Nephron progenitor cell (in vitro differentiated cells): ENCODE results near the gene TXNDC5.
"Not testable (repeated sequence)": the region's sequence is repeated elsewhere in the genome, so short reads cannot be mapped to it uniquely, and the experiment has no call there.

Source experiments
- DNase-seq: peaks from one replicate; pipeline ENCODE4 v3.0.0; 2021
- H3K27ac Mint-ChIP-seq: 2 replicates; pipeline ENCODE4 v1.8.0; 2021; ENCODE audit warnings: mild to moderate bottlenecking, moderate library complexity, mixed read lengths
- H3K27me3 Mint-ChIP-seq: 2 replicates; pipeline ENCODE4 v1.8.0; 2021; ENCODE audit warnings: mild to moderate bottlenecking, low read depth, mixed read lengths; ENCODE audit not compliant: poor library complexity
- H3K36me3 Mint-ChIP-seq: 2 replicates; pipeline ENCODE4 v1.8.0; 2021; ENCODE audit warnings: low read depth, mixed read lengths
- H3K4me1 Mint-ChIP-seq: 2 replicates; pipeline ENCODE4 v1.8.0; 2021; ENCODE audit warnings: mixed read lengths
- H3K4me3 Mint-ChIP-seq: 2 replicates; pipeline ENCODE4 v1.8.0; 2021; ENCODE audit warnings: mild to moderate bottlenecking, moderate library complexity, mixed read lengths
- H3K9me3 Mint-ChIP-seq: 2 replicates; pipeline ENCODE4 v1.8.0; 2021; ENCODE audit warnings: mild to moderate bottlenecking, moderate library complexity, mixed read lengths
- TF ChIP-seq, protein P1 (sequence below): fragments of 200-600 bp; sonication (generic); IDR thresholded peaks from 2 replicates; pipeline ENCODE4 v1.5.0; 2021; ENCODE audit warnings: antibody characterized with exemption

The TXNDC5 gene

DNA sequence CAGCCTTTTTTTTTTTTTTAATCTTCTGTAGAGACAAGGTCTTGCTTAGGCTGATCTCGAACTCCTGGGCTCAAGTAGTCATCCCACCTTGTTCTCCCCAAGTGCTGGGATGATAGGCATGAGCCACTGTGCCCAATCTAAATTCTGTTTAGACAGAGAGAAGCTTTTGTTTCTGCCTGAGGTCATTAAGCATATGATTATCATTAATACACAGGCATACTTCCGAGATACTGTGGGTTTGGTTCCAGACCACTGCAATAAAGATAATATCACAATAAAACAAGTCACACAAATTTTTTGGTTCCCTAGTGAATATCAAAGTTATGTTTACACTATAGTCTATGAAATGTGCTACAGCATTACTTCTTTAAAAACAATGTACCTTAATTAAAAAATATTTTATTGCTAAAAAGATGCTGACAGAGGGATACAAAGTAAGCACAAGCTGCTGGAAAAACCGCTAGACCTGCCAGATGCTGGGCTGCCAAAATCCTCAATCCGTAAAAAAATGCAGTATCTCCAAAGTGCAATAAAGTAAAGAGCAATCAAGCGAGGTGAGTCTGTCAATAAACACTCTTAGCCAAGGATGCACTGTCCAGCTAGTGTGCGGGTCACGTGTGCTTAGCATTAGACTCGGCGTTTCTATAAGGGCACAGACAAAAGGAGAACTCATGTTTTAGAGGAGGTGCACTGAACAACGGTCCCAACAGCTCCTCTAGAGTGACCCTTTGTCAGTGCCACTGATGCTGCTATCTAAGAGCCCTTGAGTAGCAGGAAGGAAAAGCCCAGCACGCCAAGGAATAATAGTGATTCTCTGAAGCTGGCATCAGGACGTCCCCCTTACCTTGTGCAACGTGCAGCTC is 16.1 kb downstream of the TXNDC5 start:
- no peak overlapping the region for H3K4me3 Mint-ChIP-seq
- no peaks in the 10 kb centered on the region for H3K4me1 Mint-ChIP-seq
- H3K36me3 Mint-ChIP-seq, result peaks cover 87% of the 10 kb centered on the region
- H3K27ac Mint-ChIP-seq, result no peak overlapping the region
- peaks cover 4% of the 10 kb centered on the region for H3K9me3 Mint-ChIP-seq
- TF ChIP-seq, protein P1, sequence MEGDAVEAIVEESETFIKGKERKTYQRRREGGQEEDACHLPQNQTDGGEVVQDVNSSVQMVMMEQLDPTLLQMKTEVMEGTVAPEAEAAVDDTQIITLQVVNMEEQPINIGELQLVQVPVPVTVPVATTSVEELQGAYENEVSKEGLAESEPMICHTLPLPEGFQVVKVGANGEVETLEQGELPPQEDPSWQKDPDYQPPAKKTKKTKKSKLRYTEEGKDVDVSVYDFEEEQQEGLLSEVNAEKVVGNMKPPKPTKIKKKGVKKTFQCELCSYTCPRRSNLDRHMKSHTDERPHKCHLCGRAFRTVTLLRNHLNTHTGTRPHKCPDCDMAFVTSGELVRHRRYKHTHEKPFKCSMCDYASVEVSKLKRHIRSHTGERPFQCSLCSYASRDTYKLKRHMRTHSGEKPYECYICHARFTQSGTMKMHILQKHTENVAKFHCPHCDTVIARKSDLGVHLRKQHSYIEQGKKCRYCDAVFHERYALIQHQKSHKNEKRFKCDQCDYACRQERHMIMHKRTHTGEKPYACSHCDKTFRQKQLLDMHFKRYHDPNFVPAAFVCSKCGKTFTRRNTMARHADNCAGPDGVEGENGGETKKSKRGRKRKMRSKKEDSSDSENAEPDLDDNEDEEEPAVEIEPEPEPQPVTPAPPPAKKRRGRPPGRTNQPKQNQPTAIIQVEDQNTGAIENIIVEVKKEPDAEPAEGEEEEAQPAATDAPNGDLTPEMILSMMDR, result no peak
- H3K27me3 Mint-ChIP-seq, result no peaks in the 10 kb centered on the region
- no peak for DNase-seq

DNA sequence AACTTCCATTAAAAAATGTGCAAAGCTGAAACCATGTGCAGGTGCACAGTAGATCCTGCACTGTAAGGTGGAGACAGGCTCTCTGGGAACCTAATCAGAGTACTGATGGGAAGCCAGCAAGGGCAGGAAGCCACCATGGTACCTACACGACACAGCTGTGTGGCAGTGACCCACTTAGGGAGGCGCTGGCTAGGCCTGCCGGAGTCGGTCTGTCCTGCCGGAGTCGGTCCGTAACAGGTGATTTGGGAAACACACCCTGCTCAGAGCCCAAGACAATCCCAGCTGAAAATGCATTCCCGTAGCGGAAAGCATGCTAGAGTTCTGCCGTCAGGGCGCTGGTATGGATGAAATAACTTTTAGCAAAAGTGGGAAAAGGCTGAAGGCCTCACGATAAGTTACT is 17.2 kb downstream of the TXNDC5 start:
- Mint-ChIP-seq H3K36me3 (peaks cover 89% of the 10 kb centered on the region), H3K9me3 (peaks cover 4% of the 10 kb centered on the region), H3K27me3 (no peaks in the 10 kb centered on the region), H3K4me3 (no peak overlapping the region), H3K27ac (no peak overlapping the region), H3K4me1 (no peaks in the 10 kb centered on the region)
- DNase-seq, result no peak
- TF ChIP-seq, protein P1, result no peak

DNA sequence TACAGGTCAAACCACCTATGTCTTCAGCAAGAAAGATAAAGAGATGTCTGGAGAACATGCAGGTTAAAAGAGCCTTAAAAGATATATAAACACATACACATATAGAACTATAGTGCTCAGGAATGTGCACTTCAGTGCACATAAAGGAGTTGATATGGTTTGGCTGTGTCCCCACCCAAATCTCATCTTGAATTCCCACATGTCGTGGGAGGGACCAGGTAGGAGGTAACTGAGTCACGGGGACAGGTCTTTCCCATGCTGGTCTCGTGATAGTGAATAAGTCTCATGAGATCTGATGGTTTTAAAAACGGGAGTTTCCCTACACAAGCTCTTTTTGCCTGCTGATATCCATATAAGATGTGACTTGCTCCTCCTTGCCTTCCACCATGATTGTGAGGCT is 18.2 kb downstream of the TXNDC5 start:
- not testable (repeated sequence) for H3K4me1 Mint-ChIP-seq, H3K4me3 Mint-ChIP-seq, H3K27ac Mint-ChIP-seq, DNase-seq, H3K27me3 Mint-ChIP-seq, H3K9me3 Mint-ChIP-seq
- H3K36me3 Mint-ChIP-seq, result peaks cover 87% of the 10 kb centered on the region

DNA sequence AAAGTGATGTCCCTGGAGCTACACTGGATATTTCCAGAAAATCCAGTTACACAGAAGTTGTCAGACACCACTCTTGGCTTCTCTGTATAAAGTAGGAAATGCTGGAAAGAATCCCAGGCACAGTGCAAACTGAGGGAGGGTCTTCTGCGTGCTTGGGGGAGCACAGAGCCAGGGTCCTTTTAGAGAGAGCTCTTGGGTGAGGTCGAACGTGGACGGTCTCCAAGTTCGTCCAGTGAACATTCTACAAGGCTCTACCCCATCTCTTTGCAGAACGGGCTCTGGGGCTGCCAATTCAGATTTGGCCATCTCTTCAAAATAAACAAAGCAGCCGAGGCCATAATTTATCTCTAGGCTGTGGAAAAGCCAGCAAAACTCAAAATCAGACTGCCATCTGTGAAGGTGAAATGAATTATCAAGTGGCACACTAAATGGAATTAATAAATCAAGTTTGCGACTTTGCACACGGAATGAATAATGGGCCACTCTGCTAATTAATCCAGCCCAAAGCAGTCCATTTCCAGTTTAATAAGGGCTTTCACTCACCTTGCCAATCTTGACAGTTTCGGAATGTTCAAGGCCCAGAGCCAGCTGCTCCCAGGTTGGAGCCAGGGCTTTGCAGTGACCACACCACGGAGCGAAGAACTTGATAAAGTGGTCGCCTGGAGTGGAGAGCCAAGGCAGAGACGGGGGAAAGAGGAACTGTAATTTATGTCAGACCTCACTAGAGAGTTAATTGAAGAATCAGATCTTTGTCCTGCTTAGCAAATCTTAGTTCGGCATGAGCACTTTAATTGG is 19.3 kb downstream of the TXNDC5 start:
- Mint-ChIP-seq H3K4me1 (no peaks in the 10 kb centered on the region), H3K36me3 (peaks cover 91% of the 10 kb centered on the region), H3K4me3 (no peak overlapping the region), H3K27me3 (peaks cover 3% of the 10 kb centered on the region), H3K9me3 (peaks cover 4% of the 10 kb centered on the region), H3K27ac (no peak overlapping the region)
- DNase-seq, result no peak
- TF ChIP-seq, protein P1, result no peak

DNA sequence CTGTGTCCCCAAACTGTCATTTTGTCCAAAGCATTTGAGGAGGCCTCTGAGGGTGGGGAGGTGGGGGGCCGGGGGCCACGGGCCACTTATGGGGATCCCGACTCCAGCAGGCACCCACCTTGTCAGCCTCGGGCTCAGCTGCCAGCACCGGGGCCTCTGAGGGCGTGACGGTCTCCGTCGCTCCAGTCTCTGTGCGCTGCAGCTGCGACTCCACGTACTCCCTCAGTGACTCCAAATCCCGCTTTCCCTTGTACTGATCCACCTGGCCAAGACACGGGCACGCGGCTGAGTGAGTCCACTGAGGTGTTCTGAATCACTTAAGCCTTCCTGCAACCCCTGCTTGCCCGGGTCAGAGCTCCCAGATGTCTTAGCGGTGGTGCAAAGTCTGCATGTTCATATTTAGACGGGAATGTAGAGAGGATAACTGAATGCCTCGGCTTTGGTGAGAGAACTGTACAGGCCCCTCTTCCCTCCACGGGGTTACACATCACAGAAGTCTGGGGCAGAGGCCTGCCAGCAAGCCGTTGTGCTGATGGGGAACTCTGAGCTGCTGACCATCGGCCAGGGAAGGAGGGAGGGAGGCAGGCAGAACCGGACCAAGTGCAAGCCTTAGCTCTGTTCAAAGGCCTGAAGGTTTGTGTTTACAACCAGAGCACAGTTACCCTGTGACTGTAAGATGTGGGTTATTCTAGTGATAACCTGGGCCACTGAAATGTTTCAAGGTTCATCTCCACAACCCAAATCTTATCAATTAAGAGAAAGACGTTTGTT is 21.8 kb downstream of the TXNDC5 start:
- Mint-ChIP-seq H3K9me3 (peaks cover 4% of the 10 kb centered on the region), H3K27ac (peak overlapping the region; percentile 54), H3K36me3 (peaks cover 93% of the 10 kb centered on the region), H3K4me3 (no peak overlapping the region), H3K27me3 (peaks cover 3% of the 10 kb centered on the region), H3K4me1 (no peaks in the 10 kb centered on the region)
- no peak for DNase-seq
- TF ChIP-seq, protein P1, result no peak
